NCI-H774 (cell line): ENCODE results near the gene TRIM51G.
"Not testable (repeated sequence)": the region's sequence is repeated elsewhere in the genome, so short reads cannot be mapped to it uniquely, and the experiment has no call there.

Experiments
- DNase-seq: peaks from one replicate; lab custom pipeline; 2025; lab: John Stamatoyannopoulos, UW

Gene TRIM51G, protein sequence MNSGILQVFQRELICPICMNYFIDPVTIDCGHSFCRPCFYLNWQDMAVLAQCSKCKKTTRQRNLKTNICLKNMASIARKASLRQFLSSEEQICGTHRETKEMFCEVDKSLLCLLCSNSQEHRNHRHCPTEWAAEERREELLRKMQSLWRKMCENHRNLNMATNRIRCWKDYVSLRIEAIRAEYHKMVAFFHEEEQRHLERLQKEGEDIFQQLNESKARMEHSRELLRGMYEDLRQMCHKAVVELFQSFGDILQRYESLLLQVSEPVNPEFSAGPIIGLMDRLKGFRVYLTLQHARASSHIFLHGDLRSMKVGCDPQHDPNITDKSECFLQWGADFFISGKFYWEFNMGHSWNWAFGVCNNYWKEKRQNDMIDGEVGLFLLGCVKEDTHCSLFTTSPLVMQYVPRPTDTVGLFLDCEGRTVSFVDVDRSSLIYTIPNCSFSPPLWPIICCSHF

GRCh38 chr11:48983785-48984184 is at the start of gene TRIM51G:
TSS of gene TRIM51G (minus strand) at chr11:48983885. CDS start at chr11:48981695, 2,190 bp downstream.
- not testable (repeated sequence) for DNase-seq

GRCh38 chr11:49028523-49028922 is 44.8 kb upstream of the TRIM51G start, which contains the start of gene TRIM49B:
TSS of gene TRIM49B (plus strand) at chr11:49028823. CDS start at chr11:49031600, 2,777 bp downstream.
- not testable (repeated sequence) for DNase-seq

DNA sequence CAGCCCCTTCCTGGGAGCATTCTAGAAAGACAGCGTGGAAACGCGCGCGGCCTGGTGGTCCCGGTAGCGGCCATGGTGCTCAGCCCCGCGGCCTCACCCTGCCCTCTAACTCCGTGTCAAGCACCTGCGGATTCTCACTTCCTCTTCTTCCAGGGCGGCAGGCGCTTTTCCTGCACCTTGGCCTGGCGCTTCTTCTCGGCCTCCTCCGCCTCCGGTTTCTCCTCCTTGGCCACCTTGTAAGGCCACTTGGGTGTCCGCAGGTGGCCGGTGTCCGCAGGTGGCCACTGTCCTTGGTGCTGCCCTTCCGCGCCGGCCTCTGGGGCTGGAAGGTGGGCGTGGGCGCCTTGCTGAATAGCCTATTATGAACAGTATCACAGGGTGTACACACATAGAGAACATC is 15.1 kb downstream of the TRIM51G start:
- not testable (repeated sequence) for DNase-seq

DNA sequence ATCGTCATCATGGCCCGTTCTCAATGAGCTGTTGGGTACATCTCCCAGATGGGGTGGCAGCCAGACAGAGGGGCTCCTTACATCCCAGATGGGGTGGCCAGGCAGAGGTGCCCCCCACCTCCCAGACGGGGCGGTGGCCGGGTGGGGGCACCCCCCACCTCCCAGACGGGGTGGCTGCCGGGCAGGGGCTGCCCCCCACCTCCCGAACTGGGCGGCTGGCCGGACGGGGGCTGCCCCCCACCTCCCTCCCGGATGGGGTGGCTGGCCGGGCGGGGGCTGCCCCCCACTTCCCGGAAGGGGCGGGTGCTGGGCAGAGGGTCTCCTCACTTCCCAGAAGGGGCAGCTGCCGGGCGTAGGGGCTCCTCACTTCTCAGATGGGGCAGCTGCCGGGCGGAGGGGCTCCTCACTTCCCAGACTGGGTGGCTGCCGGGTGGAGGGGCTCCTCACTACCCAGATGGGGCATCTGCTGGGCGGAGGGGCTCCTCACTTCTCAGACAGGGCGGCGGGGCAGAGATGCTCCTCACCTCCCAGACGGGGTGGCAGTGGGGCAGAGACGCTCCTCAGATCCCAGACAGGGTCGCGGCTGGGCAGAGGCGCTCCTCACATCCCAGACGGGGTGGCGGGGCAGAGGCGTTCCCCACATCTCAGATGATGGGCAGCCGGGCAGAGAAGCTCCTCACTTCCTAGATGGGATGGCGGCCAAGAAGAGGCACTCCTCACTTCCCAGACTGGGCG is 28.2 kb downstream of the TRIM51G start:
- not testable (repeated sequence) for DNase-seq

GRCh38 chr11:48945796-48946195 is 37.9 kb downstream of the TRIM51G start:
- not testable (repeated sequence) for DNase-seq
